ENCODE results near the gene ITGB1BP1.

ITGB1BP1 gene

DNA sequence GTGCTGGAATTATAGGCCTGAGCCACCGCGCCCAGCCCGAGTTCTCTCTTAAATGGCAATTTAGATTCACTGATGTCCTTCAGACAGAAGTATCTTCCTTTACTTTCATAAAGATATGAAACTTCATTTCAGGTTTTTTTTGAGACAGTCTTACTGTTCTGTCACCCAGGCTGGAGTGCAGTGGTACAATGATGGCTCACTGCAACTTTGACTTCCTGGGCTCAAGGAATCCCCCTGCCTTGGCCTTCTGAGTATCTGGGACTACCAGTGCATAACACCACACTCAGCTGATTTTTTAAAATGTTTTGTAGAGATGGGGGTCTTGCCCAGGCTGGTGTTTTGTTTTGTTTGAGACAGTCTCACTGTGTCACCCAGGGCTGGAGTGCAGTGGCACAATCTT lies 13.2 kb downstream of the ITGB1BP1 start:
- TF ChIP-seq POLR2AphosphoS5 (IDR thresholded peaks at IDR 0.05; ENCODE audit: low read depth) (no peak), SPI1 (IDR thresholded peaks at IDR 0.05; ENCODE audit: borderline replicate concordance, low read depth) (no peak), GABPA (IDR thresholded peaks at IDR 0.05; ENCODE audit: low read depth) (no peak)
- Histone ChIP-seq H3K4me3 (replicated peaks; ENCODE audit: insufficient read depth, low read length) (no peak overlapping the region), H3K27me3 (ENCODE audit: insufficient read depth, poor library complexity, severe bottlenecking) (no peaks in the 10 kb centered on the region), H3K27ac (replicated peaks) (no peak overlapping the region)
- no peak for DNase-seq (ENCODE audit: low read depth in 1 of 2, low spot score in 1 of 2)

DNA sequence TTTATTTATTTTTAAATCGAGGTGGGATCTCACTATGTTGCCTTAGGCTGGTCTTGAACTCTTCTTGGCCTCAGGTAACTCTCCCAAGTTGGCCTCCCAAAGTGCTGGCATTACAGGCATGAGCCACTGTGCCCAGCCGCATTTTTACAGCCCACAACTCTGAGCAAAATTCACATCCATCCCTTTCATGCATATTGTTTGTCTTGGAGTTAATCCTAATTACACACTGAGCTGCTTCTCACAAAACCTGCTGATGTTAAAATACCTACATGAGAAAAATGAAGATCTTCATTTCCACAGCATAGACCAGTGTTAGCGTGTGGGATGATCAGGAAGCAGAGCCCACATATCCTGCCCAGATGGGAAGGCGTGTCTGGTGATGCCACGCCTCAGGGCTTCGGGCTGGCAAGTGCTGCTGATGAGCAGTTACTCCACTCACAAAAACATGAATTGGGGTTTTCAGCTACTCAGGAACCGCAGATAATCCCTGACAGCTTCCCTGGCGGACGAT lies 14.6 kb downstream of the ITGB1BP1 start:
- Histone ChIP-seq H3K27me3 (ENCODE audit: insufficient read depth, poor library complexity, severe bottlenecking) (no peaks in the 10 kb centered on the region), H3K27ac (replicated peaks) (no peak overlapping the region), H3K4me3 (replicated peaks; ENCODE audit: insufficient read depth, low read length) (no peak overlapping the region)
- TF ChIP-seq POLR2AphosphoS5 (IDR thresholded peaks at IDR 0.05; ENCODE audit: low read depth) (no peak), SPI1 (IDR thresholded peaks at IDR 0.05; ENCODE audit: borderline replicate concordance, low read depth) (no peak), GABPA (IDR thresholded peaks at IDR 0.05; ENCODE audit: low read depth) (no peak)
- TF ChIP-seq, protein P1, sequence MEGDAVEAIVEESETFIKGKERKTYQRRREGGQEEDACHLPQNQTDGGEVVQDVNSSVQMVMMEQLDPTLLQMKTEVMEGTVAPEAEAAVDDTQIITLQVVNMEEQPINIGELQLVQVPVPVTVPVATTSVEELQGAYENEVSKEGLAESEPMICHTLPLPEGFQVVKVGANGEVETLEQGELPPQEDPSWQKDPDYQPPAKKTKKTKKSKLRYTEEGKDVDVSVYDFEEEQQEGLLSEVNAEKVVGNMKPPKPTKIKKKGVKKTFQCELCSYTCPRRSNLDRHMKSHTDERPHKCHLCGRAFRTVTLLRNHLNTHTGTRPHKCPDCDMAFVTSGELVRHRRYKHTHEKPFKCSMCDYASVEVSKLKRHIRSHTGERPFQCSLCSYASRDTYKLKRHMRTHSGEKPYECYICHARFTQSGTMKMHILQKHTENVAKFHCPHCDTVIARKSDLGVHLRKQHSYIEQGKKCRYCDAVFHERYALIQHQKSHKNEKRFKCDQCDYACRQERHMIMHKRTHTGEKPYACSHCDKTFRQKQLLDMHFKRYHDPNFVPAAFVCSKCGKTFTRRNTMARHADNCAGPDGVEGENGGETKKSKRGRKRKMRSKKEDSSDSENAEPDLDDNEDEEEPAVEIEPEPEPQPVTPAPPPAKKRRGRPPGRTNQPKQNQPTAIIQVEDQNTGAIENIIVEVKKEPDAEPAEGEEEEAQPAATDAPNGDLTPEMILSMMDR (IDR thresholded peaks at IDR 0.05; ENCODE audit: insufficient read depth, low read length) = no peak
- TF ChIP-seq, protein P2, sequence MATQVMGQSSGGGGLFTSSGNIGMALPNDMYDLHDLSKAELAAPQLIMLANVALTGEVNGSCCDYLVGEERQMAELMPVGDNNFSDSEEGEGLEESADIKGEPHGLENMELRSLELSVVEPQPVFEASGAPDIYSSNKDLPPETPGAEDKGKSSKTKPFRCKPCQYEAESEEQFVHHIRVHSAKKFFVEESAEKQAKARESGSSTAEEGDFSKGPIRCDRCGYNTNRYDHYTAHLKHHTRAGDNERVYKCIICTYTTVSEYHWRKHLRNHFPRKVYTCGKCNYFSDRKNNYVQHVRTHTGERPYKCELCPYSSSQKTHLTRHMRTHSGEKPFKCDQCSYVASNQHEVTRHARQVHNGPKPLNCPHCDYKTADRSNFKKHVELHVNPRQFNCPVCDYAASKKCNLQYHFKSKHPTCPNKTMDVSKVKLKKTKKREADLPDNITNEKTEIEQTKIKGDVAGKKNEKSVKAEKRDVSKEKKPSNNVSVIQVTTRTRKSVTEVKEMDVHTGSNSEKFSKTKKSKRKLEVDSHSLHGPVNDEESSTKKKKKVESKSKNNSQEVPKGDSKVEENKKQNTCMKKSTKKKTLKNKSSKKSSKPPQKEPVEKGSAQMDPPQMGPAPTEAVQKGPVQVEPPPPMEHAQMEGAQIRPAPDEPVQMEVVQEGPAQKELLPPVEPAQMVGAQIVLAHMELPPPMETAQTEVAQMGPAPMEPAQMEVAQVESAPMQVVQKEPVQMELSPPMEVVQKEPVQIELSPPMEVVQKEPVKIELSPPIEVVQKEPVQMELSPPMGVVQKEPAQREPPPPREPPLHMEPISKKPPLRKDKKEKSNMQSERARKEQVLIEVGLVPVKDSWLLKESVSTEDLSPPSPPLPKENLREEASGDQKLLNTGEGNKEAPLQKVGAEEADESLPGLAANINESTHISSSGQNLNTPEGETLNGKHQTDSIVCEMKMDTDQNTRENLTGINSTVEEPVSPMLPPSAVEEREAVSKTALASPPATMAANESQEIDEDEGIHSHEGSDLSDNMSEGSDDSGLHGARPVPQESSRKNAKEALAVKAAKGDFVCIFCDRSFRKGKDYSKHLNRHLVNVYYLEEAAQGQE (IDR thresholded peaks at IDR 0.05; ENCODE audit: insufficient replicate concordance, low read depth) = no peak
- no peak for DNase-seq (ENCODE audit: low read depth in 1 of 2, low spot score in 1 of 2)

DNA sequence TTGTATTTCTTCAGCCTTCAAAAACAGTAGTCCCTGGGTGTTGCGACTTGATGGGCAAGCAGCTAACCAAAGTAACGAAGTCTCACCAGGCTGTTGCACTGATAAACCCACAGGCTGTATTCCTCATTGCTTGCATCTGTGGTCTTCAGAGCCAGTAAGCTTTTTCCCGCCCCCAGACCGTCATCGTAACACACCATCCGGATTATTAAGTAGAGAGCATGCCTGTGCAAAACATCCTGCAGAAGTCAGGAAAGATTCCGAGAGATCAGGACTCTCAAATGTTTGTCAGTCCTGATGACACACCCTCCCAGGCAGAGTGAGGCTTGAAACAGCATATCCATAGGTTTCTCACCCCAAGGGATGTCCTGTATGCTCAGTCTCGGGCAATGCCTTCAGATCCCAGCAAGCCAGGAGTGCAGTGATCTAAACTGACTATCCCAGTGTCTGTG lies 15.9 kb downstream of the ITGB1BP1 start:
- DNase-seq (ENCODE audit: low read depth in 1 of 2, low spot score in 1 of 2) = no peak
- TF ChIP-seq, protein P2 (IDR thresholded peaks at IDR 0.05; ENCODE audit: insufficient replicate concordance, low read depth) = no peak
- TF ChIP-seq SPI1 (IDR thresholded peaks at IDR 0.05; ENCODE audit: borderline replicate concordance, low read depth) (no peak), GABPA (IDR thresholded peaks at IDR 0.05; ENCODE audit: low read depth) (no peak), POLR2AphosphoS5 (IDR thresholded peaks at IDR 0.05; ENCODE audit: low read depth) (no peak)
- TF ChIP-seq, protein P1 (IDR thresholded peaks at IDR 0.05; ENCODE audit: insufficient read depth, low read length) = no peak
- Histone ChIP-seq H3K27me3 (ENCODE audit: insufficient read depth, poor library complexity, severe bottlenecking) (no peaks in the 10 kb centered on the region), H3K4me3 (replicated peaks; ENCODE audit: insufficient read depth, low read length) (no peak overlapping the region), H3K27ac (replicated peaks) (no peak overlapping the region)

DNA sequence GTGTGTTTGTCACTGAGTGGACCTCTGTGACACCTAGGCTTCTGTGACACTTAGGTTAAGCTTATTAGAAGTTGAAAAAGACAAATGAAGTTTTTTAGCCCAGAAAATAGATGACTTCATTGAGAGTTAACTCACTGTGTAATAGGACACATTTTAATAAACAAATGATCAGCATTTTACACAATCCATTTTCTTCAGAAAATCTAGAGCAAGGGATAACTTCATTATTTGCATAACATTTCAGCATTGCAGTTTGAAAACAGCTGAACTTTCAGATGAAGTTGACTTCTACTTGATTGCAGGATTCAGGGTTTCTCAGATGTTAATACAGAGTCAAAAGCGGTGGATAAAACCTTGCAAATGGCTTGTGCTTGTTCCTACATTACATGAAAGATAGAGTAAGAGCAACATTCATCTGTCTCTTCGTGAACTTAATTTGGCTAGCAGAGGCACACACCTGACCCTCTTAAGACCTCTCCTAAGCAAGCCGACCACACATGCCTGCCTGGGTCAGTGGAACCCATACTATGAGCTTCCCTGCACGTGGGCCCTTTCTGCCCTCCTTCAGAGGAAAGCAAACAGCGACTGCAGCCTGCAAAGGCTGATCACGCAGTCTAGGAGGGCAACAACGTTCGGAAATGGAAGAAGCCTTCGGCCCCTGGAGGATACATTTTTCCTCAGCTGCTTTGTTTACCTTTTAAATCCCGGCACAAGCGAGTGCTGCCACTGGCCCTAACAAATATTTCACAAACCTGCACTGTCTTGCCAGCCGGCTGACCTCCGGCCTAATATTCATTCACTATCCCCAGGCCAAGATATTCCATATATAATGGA lies 16.6 kb downstream of the ITGB1BP1 start:
- Histone ChIP-seq H3K27ac (replicated peaks) (no peak overlapping the region), H3K27me3 (ENCODE audit: insufficient read depth, poor library complexity, severe bottlenecking) (no peaks in the 10 kb centered on the region), H3K4me3 (replicated peaks; ENCODE audit: insufficient read depth, low read length) (no peak overlapping the region)
- TF ChIP-seq POLR2AphosphoS5 (IDR thresholded peaks at IDR 0.05; ENCODE audit: low read depth) (no peak), GABPA (IDR thresholded peaks at IDR 0.05; ENCODE audit: low read depth) (no peak), SPI1 (IDR thresholded peaks at IDR 0.05; ENCODE audit: borderline replicate concordance, low read depth) (no peak)
- TF ChIP-seq, protein P2 (IDR thresholded peaks at IDR 0.05; ENCODE audit: insufficient replicate concordance, low read depth) = no peak
- TF ChIP-seq, protein P1 (IDR thresholded peaks at IDR 0.05; ENCODE audit: insufficient read depth, low read length) = no peak
- no peak for DNase-seq (ENCODE audit: low read depth in 1 of 2, low spot score in 1 of 2)

Measured in HL-60 (cell line).